ENCODE data around the gene FNDC3B.

GRCh38 chr3:172249039-172249438 is 209.7 kb downstream of the FNDC3B start:
- TF ChIP-seq ZBTB7A (IDR thresholded peaks at IDR 0.05; ENCODE audit: low read depth) (no peak), CEBPB (IDR thresholded peaks at IDR 0.05) (no peak), REST (IDR thresholded peaks at IDR 0.05; ENCODE audit: low read depth) (no peak), RAD21 (IDR thresholded peaks at IDR 0.05; ENCODE audit: low read depth) (no peak), NFIC (IDR thresholded peaks at IDR 0.05) (no peak)

Data from Ishikawa (cell line).